ENCODE results near the gene ZNF766.

GRCh38 chr19:52230685-52231084 lies 38.7 kb upstream of the ZNF766 start:
- TF ChIP-seq CTCF (IDR thresholded peaks at IDR 0.05) (no peak), POLR2A (IDR thresholded peaks at IDR 0.05) (no peak)

Measured in testis (tissue), 2 donors.